Prostate gland (tissue), 2 donors: ENCODE measurements around the gene FBXO41. TPM values are rescaled to one million over a fixed set of nuclear protein-coding genes. Genes with fewer than 3 reads are reported as not detected.

ENCODE experiments used
- DNase-seq: peaks from one replicate; pipeline ENCODE4 v3.0.0-alpha.2; 2019; ENCODE audit warnings: low spot score
- H3K27ac ChIP-seq, 2 donors: fragments of 200-600 bp; sonication (generic); 2 replicates each; pipeline ENCODE4 v1.5.1; 2017 to 2019
- H3K27me3 ChIP-seq: fragments of 200-600 bp; sonication (generic); replicated peaks from 2 replicates; pipeline ENCODE4 v1.5.1; 2019; ENCODE audit not compliant: insufficient read depth
- H3K36me3 ChIP-seq, 2 donors: fragments of 200-600 bp; sonication (generic); 1 replicate in 1 of 2; 2 replicates in 1 of 2; pipeline versions ENCODE4 v1.5.1 to v1.8.1; 2017 to 2019
- H3K4me1 ChIP-seq: fragments of 200-600 bp; sonication (generic); replicated peaks from 2 replicates; pipeline ENCODE4 v1.5.1; 2019
- H3K4me3 ChIP-seq, 2 donors: fragments of 200-600 bp; sonication (generic); 2 replicates each; pipeline ENCODE4 v1.5.1; 2017 to 2019
- H3K9me3 ChIP-seq: fragments of 200-600 bp; sonication (generic); 2 replicates; pipeline ENCODE4 v1.5.1; 2017
- CTCF ChIP-seq, 4 experiments: fragments of 200-600 bp in 2 of 4; fragments of 450-650 bp in 2 of 4; sonication (generic) in 2 of 4; IDR thresholded peaks; 1 replicate in 3 of 4; 2 replicates in 1 of 4; pipeline ENCODE4 v1.5.1; 2016 to 2019; ENCODE audit warnings: antibody characterized with exemption in 4 of 4, mild to moderate bottlenecking in 2 of 4, moderate library complexity in 2 of 4
- POLR2A ChIP-seq: fragments of 450-650 bp; IDR thresholded peaks from one replicate; pipeline ENCODE4 v1.6.1; 2016; ENCODE audit warnings: antibody characterized with exemption, mild to moderate bottlenecking
- POLR2AphosphoS5 ChIP-seq: sonication (generic); formaldehyde crosslinking; IDR thresholded peaks from one replicate; pipeline ENCODE4 v1.6.1; 2017; ENCODE audit warnings: antibody characterized with exemption
- WGBS: methylation state at CpG from one replicate; pipeline ENCODE4 v1.1.5; 2018; 5-methylcytosine and 5-hydroxymethylcytosine counted together
- intact Hi-C: fragments of 100-400 bp; cut with DNase I; formaldehyde crosslinking; loops from one replicate; pipeline ENCODE4 v1.14.2; 2022
- small RNA-seq, 2 donors: library from RNA; depleted of rRNA; stranded (forward); fragments of <200 nt; gene quantifications; one replicate each; pipeline ENCODE3, GENCODE V24; 2016
- total RNA-seq, 2 donors: library from RNA; depleted of rRNA; stranded (reverse); fragments of >200 nt; gene quantifications; one replicate each; pipeline ENCODE4 v1.1.0, GENCODE V29; 2016

The FBXO41 gene
- total RNA-seq, 2 donors from 2014 or later: 4.2 to 7.4 TPM

GRCh38 chr2:73208258-73208657 lies 76.0 kb downstream of the FBXO41 start:
- TF ChIP-seq CTCF (IDR thresholded peaks at IDR 0.05): no peak
- no peak for TF ChIP-seq POLR2AphosphoS5
- no peak for TF ChIP-seq POLR2A
- Histone ChIP-seq H3K27me3 (no peaks in the 10 kb centered on the region), H3K36me3 (no peaks in the 10 kb centered on the region), H3K4me3 (no peak overlapping the region), H3K9me3 (no peaks in the 10 kb centered on the region), H3K4me1 (no peaks in the 10 kb centered on the region), H3K27ac (no peak overlapping the region)
- no peak for DNase-seq
- WGBS: 59% methylated on average over 3 of the region's 3 CpGs
- intact Hi-C loops: no loop called here

DNA sequence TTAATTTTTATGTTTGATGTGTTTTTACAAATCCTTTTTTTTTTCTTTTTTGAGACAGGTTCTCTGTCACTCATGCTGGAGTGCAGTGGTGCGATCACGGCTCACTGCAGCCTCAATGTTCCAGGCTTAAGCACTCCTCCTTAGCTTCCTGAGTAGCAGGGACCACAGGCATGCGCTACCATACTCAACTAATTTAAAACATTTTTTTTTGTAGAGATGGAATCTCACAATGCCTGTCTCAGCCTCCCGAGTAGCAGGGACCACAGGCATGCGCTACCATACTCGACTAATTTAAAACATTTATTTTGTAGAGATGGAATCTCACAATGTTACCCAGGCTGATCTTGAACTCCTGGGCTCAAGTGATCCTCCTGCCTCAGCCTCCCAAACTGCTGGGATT lies 78.7 kb downstream of the FBXO41 start:
- H3K9me3 ChIP-seq: no peaks in the 10 kb centered on the region
- peaks cover 4% of the 10 kb centered on the region for H3K4me1 ChIP-seq
- H3K36me3 ChIP-seq: no peaks in the 10 kb centered on the region
- no peaks in the 10 kb centered on the region for H3K27me3 ChIP-seq
- 85% methylated on average over 6 of the region's 6 CpGs for WGBS
- intact Hi-C loops: no loop called here
- TF ChIP-seq POLR2A: no peak
- no peak for TF ChIP-seq POLR2AphosphoS5
- TF ChIP-seq CTCF (IDR thresholded peaks at IDR 0.05): no peak
- no peak for DNase-seq
- H3K4me3 ChIP-seq: no peak overlapping the region
- no peak overlapping the region for H3K27ac ChIP-seq

Small RNA genes within 50 kb of the gene (small RNA-seq; reads per million reads assigned to genes)
- 0 reads per million in 2 donors for gene RNU6-111P

Other genes with a start within 250 kb of the FBXO41 start
- 10 to 100 TPM; 12.8 to 23.2 TPM for gene SFXN5, start 212.8 kb downstream of the FBXO41 start, total RNA-seq
- gene RAB11FIP5, start 171.5 kb downstream of the FBXO41 start, total RNA-seq: 10 to 100 TPM; 24.1 to 47.7 TPM
- gene NOTO, start 81.9 kb downstream of the FBXO41 start, total RNA-seq: not detected
- gene SMYD5, start 70.2 kb downstream of the FBXO41 start, total RNA-seq: 10 to 100 TPM; 12.5 to 36.6 TPM
- 10 to 100 TPM; 21.4 to 26.3 TPM for gene PRADC1, start 51.2 kb downstream of the FBXO41 start, total RNA-seq
- 100 to 1,000 TPM; 206 to 242 TPM for gene CCT7, start 50.2 kb downstream of the FBXO41 start, total RNA-seq
- 10 to 100 TPM in 1 of 2 donors, not detected in 1; 11.4 TPM for gene EGR4, start 9.1 kb upstream of the FBXO41 start, total RNA-seq
- 10 to 100 TPM; 18.5 to 69.3 TPM for gene ALMS1, start 101.4 kb upstream of the FBXO41 start, total RNA-seq